HG02973 (cell line): ENCODE measurements around the gene MBOAT7.
"Not testable (repeated sequence)": the region's sequence is repeated elsewhere in the genome, so short reads cannot be mapped to it uniquely, and the experiment has no call there.

Source experiments
- ATAC-seq: cut with Tn5 transposase; IDR thresholded peaks from one replicate; pipeline ENCODE4 v1.9.1; 2021; ENCODE audit warnings: moderate library complexity; ENCODE audit not compliant: unreplicated experiment

MBOAT7 gene

GRCh38 chr19:54189145-54189734 is at the start of gene MBOAT7:
MBOAT7 (minus strand) TSS chr19:54189580; CDS start chr19:54188508, 1,072 bp downstream.
- peak; percentile 14 for ATAC-seq

- no peak for ATAC-seq
Observed at GRCh38 chr19:54233941-54234340, 44.6 kb upstream of the MBOAT7 start.

- no peak for ATAC-seq
Observed at GRCh38 chr19:54231077-54231931, 41.9 kb upstream of the MBOAT7 start.

- no peak for ATAC-seq
Observed at GRCh38 chr19:54230031-54230430, 40.7 kb upstream of the MBOAT7 start.

- ATAC-seq: no peak
Observed at GRCh38 chr19:54229146-54229545, 39.8 kb upstream of the MBOAT7 start.

- ATAC-seq: not testable (repeated sequence)
Observed at GRCh38 chr19:54224619-54225018, 35.2 kb upstream of the MBOAT7 start.

GRCh38 chr19:54223937-54224281 is 34.5 kb upstream of the MBOAT7 start:
- ATAC-seq: not testable (repeated sequence)

GRCh38 chr19:54223277-54223936 is 34.0 kb upstream of the MBOAT7 start:
- ATAC-seq: not testable (repeated sequence)

- ATAC-seq: not testable (repeated sequence)
Observed at GRCh38 chr19:54222474-54223276, 33.3 kb upstream of the MBOAT7 start, which contains the start of gene LILRB3. LILRB3 (minus strand) TSS chr19:54223007; CDS start chr19:54222976, 31 bp downstream.

GRCh38 chr19:54221947-54222346 is 32.6 kb upstream of the MBOAT7 start:
- ATAC-seq: not testable (repeated sequence)

- not testable (repeated sequence) for ATAC-seq
Observed at GRCh38 chr19:54219702-54220101, 30.3 kb upstream of the MBOAT7 start.

GRCh38 chr19:54218960-54219661 is 29.7 kb upstream of the MBOAT7 start:
- ATAC-seq: no peak

- no peak for ATAC-seq
Observed at GRCh38 chr19:54218259-54218658, 28.9 kb upstream of the MBOAT7 start.

- not testable (repeated sequence) for ATAC-seq
Observed at GRCh38 chr19:54217517-54218247, 28.3 kb upstream of the MBOAT7 start.

GRCh38 chr19:54216869-54217268 is 27.5 kb upstream of the MBOAT7 start:
- no peak for ATAC-seq

- not testable (repeated sequence) for ATAC-seq
Observed at GRCh38 chr19:54214734-54215133, 25.4 kb upstream of the MBOAT7 start.

- ATAC-seq: not testable (repeated sequence)
Observed at GRCh38 chr19:54214217-54214616, 24.8 kb upstream of the MBOAT7 start.

- no peak for ATAC-seq
Observed at GRCh38 chr19:54211235-54211634, 21.9 kb upstream of the MBOAT7 start.

GRCh38 chr19:54209811-54210494 is 20.6 kb upstream of the MBOAT7 start:
- no peak for ATAC-seq
